Kidney (tissue), 14 donors: ENCODE data around the gene SQOR. TPM values are rescaled to one million over a fixed set of nuclear protein-coding genes. Genes with fewer than 3 reads are reported as not detected.
A peak's percentile ranks its signal among the peaks of the same experiment; 100 is the strongest.

Experiments used
- DNase-seq, 5 donors: peaks; one replicate each; pipeline ENCODE4 v3.0.0-alpha.2; 2013 to 2020
- FAIRE-seq: peaks from 2 replicates; lab custom pipeline; 2012; peaks lifted over from hg19 to GRCh38; lab: Jason Lieb, UNC
- H3K27ac ChIP-seq, 2 donors: one replicate each; pipeline ENCODE4 v1.7.0; 2013; ENCODE audit warnings: low read depth in 2 of 2, low read length in 2 of 2, inconsistent platforms in 1 of 2
- H3K27me3 ChIP-seq: one replicate; pipeline ENCODE4 v1.7.1; 2013; ENCODE audit warnings: low read length, inconsistent platforms; ENCODE audit not compliant: control insufficient read depth, insufficient read depth
- H3K36me3 ChIP-seq, 3 donors: one replicate each; pipeline versions ENCODE4 v1.7.0 to v1.7.1; 2013; ENCODE audit warnings: low read length in 3 of 3, control low read depth in 1 of 3, inconsistent platforms in 1 of 3; ENCODE audit not compliant: insufficient read depth in 3 of 3, control insufficient read depth in 2 of 3
- H3K4me1 ChIP-seq, 3 donors: one replicate each; pipeline versions ENCODE4 v1.7.0 to v1.7.1; 2013; ENCODE audit warnings: low read length in 3 of 3, inconsistent platforms in 1 of 3, low read depth in 1 of 3; ENCODE audit not compliant: control insufficient read depth in 2 of 3, insufficient read depth in 2 of 3
- H3K4me3 ChIP-seq, 3 donors: one replicate each; pipeline versions ENCODE4 v1.7.0 to v1.8.1; 2013; ENCODE audit warnings: low read length in 3 of 3, control low read depth in 1 of 3, inconsistent platforms in 1 of 3
- H3K9ac ChIP-seq, 3 donors: one replicate each; pipeline versions ENCODE4 v1.7.0 to v1.7.1; 2013; ENCODE audit warnings: low read length in 3 of 3, control low read depth in 1 of 3, inconsistent platforms in 1 of 3
- H3K9me3 ChIP-seq, 3 donors: one replicate each; pipeline versions ENCODE4 v1.7.0 to v1.7.1; 2013; ENCODE audit warnings: low read length in 3 of 3, control low read depth in 1 of 3, inconsistent platforms in 1 of 3; ENCODE audit not compliant: control insufficient read depth in 2 of 3, insufficient read depth in 1 of 3
- intact Hi-C: fragments of 100-400 bp; cut with DNase I; formaldehyde crosslinking; loops from one replicate; pipeline ENCODE4 v1.11.1; 2022
- polyA plus RNA-seq: library from polyadenylated mRNA; stranded (reverse); fragments of 350-450 nt; fragmentation: Illumina TruSeq; extraction: RNeasy Lipid Tissue Mini Kit (QIAGEN cat#74804); gene quantifications from one replicate; pipeline ENCODE4 v1.2.3, GENCODE V29; 2014; ENCODE audit warnings: low read depth, low replicate concordance; ENCODE audit not compliant: insufficient read depth
- total RNA-seq: library from RNA; stranded (reverse); fragmentation: NEBNext Ultra II Directional; extraction: Animal tissue kit (Norgen Biotek cat#: 25700); gene quantifications from one replicate; pipeline ENCODE4 v1.2.1, GENCODE V29; 2021
- TF ChIP-seq, protein P1 (sequence below): IDR thresholded peaks from 3 replicates; pipeline ENCODE4 v1.5.1; 2012; ENCODE audit warnings: mild to moderate bottlenecking, moderate library complexity, borderline replicate concordance; ENCODE audit not compliant: insufficient read depth; ENCODE audit errors: extremely low read depth
- donor health status: control.
- donor health status: control.
- donor health status: control.
- donor health status: control.
- donor health status: control.
- donor health status: DM: yes; HTN: yes; CAD: no.
- donor health status: Normal renal cell carcinoma (clear cell type).

Gene SQOR
- total and polyA plus RNA-seq, 2 donors from 2014 or later, result 43.4 to 67.5 TPM

- intact Hi-C loops, result no loop called here
- FAIRE-seq (no peak), DNase-seq (peak; percentile 59 to 91 (median 62))
- Histone ChIP-seq H3K9ac (peak overlapping the region; percentile 25 to 94 (median 90)), H3K27ac (peak overlapping the region; percentile 95 to 97), H3K27me3 (no peaks in the 10 kb centered on the region), H3K4me1 (peaks cover 0 to 16% (median 8%) of the 10 kb centered on the region in 3 donors), H3K4me3 (peak overlapping the region; percentile 59 to 88 (median 74)), H3K36me3 (no peaks in the 10 kb centered on the region), H3K9me3 (no peaks in the 10 kb centered on the region)
- TF ChIP-seq, protein P1, sequence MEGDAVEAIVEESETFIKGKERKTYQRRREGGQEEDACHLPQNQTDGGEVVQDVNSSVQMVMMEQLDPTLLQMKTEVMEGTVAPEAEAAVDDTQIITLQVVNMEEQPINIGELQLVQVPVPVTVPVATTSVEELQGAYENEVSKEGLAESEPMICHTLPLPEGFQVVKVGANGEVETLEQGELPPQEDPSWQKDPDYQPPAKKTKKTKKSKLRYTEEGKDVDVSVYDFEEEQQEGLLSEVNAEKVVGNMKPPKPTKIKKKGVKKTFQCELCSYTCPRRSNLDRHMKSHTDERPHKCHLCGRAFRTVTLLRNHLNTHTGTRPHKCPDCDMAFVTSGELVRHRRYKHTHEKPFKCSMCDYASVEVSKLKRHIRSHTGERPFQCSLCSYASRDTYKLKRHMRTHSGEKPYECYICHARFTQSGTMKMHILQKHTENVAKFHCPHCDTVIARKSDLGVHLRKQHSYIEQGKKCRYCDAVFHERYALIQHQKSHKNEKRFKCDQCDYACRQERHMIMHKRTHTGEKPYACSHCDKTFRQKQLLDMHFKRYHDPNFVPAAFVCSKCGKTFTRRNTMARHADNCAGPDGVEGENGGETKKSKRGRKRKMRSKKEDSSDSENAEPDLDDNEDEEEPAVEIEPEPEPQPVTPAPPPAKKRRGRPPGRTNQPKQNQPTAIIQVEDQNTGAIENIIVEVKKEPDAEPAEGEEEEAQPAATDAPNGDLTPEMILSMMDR, result peak; percentile 53
These were observed 386 bp downstream of the SQOR start for GRCh38 chr15:45635191-45635638.

DNA sequence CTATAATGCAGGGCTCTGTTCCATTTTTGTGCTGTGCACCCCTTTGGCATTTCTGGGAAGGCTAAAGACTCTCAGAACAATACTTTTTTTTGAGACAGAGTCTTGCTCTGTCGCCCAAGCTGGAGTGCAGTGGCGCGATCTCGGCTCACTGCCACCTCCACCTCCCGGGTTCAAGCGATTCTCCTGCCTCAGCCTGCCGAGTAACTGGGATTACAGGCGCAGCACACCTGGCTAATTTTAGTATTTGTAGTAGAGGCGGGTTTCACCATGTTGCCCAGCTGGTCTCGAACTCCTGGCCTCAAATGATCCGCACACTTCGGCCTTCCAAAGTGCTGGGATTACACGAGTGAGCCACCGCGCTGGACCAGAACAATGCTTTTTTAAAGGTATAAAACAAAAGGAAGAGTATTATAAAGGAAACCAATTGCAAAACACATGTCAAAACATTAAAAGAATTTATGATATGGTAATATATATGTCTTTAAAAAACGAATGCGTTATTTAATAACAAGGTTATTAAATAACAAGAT, 999 bp downstream of the SQOR start:
- no peaks in the 10 kb centered on the region for H3K27me3 ChIP-seq
- peak overlapping the region in 2 of 3 donors; percentile 90 to 94 for H3K9ac ChIP-seq
- no peak for FAIRE-seq
- no peaks in the 10 kb centered on the region for H3K9me3 ChIP-seq
- H3K4me1 ChIP-seq, result peaks cover 0 to 16% (median 10%) of the 10 kb centered on the region in 3 donors
- TF ChIP-seq, protein P1, result no peak
- H3K4me3 ChIP-seq, result peak overlapping the region in 2 of 3 donors; percentile 74 to 88
- intact Hi-C loops, result no loop called here
- peak in 1 of 5 donors; percentile 31 for DNase-seq
- peak overlapping the region; percentile 95 to 97 for H3K27ac ChIP-seq
- no peaks in the 10 kb centered on the region for H3K36me3 ChIP-seq

GRCh38 chr15:45637141-45637540, 2.3 kb downstream of the SQOR start:
- TF ChIP-seq, protein P1, result no peak
- intact Hi-C loops, result no loop called here
- no peaks in the 10 kb centered on the region for H3K36me3 ChIP-seq
- peak overlapping the region in 2 of 3 donors; percentile 20 to 61 for H3K4me3 ChIP-seq
- H3K27ac ChIP-seq, result peak overlapping the region; percentile 89
- H3K4me1 ChIP-seq, result peaks cover 0 to 26% (median 19%) of the 10 kb centered on the region in 3 donors
- peak overlapping the region in 1 of 3 donors; percentile 63 for H3K9ac ChIP-seq
- H3K9me3 ChIP-seq, result no peaks in the 10 kb centered on the region
- no peaks in the 10 kb centered on the region for H3K27me3 ChIP-seq
- DNase-seq (peak in 1 of 5 donors; percentile 7), FAIRE-seq (no peak)
